Superior temporal gyrus (tissue), 1 donor: ENCODE results near the gene PABPN1L.
"Not testable (repeated sequence)": the region's sequence is repeated elsewhere in the genome, so short reads cannot be mapped to it uniquely, and the experiment has no call there.

Source experiments
- DNase-seq: peaks from one replicate; pipeline ENCODE4 v3.0.0-alpha.2; 2016; ENCODE audit errors: extremely low spot score

The PABPN1L gene

GRCh38 chr16:88901718-88902337 lies 35.4 kb upstream of the PABPN1L start:
- no peak for DNase-seq

GRCh38 chr16:88900662-88901052 lies 34.2 kb upstream of the PABPN1L start:
- DNase-seq, result no peak

GRCh38 chr16:88899901-88900661 lies 33.6 kb upstream of the PABPN1L start:
- no peak for DNase-seq

- no peak for DNase-seq
Measured at GRCh38 chr16:88897696-88898425, 31.4 kb upstream of the PABPN1L start.

- no peak for DNase-seq
Measured at GRCh38 chr16:88896238-88897070, 30.0 kb upstream of the PABPN1L start.

- DNase-seq, result no peak
Measured at GRCh38 chr16:88895335-88895734, 28.9 kb upstream of the PABPN1L start.

GRCh38 chr16:88894681-88895300 lies 28.3 kb upstream of the PABPN1L start:
- DNase-seq, result no peak

GRCh38 chr16:88894266-88894665 lies 27.8 kb upstream of the PABPN1L start:
- DNase-seq, result not testable (repeated sequence)

- DNase-seq, result no peak
Measured at GRCh38 chr16:88893127-88893968, 26.9 kb upstream of the PABPN1L start.

- no peak for DNase-seq
Measured at GRCh38 chr16:88892065-88892464, 25.6 kb upstream of the PABPN1L start.

- no peak for DNase-seq
Measured at GRCh38 chr16:88891083-88891482, 24.6 kb upstream of the PABPN1L start.

GRCh38 chr16:88889702-88890352 lies 23.4 kb upstream of the PABPN1L start:
- not testable (repeated sequence) for DNase-seq

GRCh38 chr16:88888461-88889387 lies 22.3 kb upstream of the PABPN1L start:
- no peak for DNase-seq

GRCh38 chr16:88888057-88888456 lies 21.6 kb upstream of the PABPN1L start:
- DNase-seq, result no peak

- DNase-seq, result no peak
Measured at GRCh38 chr16:88886845-88887521, 20.5 kb upstream of the PABPN1L start.

GRCh38 chr16:88886420-88886844 lies 20.0 kb upstream of the PABPN1L start:
- no peak for DNase-seq

- no peak for DNase-seq
Measured at GRCh38 chr16:88885693-88886280, 19.3 kb upstream of the PABPN1L start.
